H1 (cell line): ENCODE measurements around the gene MBD5. TPM values are rescaled to one million over a fixed set of nuclear protein-coding genes. Genes with fewer than 3 reads are reported as not detected.

Source experiments
- ATF3 ChIP-seq: IDR thresholded peaks from 2 replicates; pipeline ENCODE4 v1.6.1; 2011; ENCODE audit warnings: low read depth, mild to moderate bottlenecking, low read length; ENCODE audit not compliant: insufficient read depth
- BRCA1 ChIP-seq: IDR thresholded peaks from 2 replicates; pipeline ENCODE4 v1.6.1; 2012; ENCODE audit warnings: low read depth, low read length, improper control_type of control experiment
- CBX5 ChIP-seq: fragments of 300-800, 300-1000 bp; sonication (generic); IDR thresholded peaks from 2 replicates; pipeline ENCODE4 v1.7.1; 2016; ENCODE audit warnings: antibody characterized with exemption, low read length, low read depth
- CREB1 ChIP-seq: IDR thresholded peaks from 2 replicates; pipeline ENCODE4 v1.6.1; 2012; ENCODE audit warnings: inconsistent platforms
- E2F6 ChIP-seq: IDR thresholded peaks from 2 replicates; pipeline ENCODE4 v1.6.1; 2012; ENCODE audit warnings: inconsistent platforms
- EP300 ChIP-seq, 2 experiments: IDR thresholded peaks; 1 replicate in 1 of 2; 2 replicates in 1 of 2; pipeline ENCODE4 v1.6.1; 2011 to 2012; ENCODE audit warnings: low read depth in 2 of 2, low read length in 2 of 2, mild to moderate bottlenecking in 2 of 2, borderline replicate concordance in 1 of 2, inconsistent platforms in 1 of 2, moderate library complexity in 1 of 2
- GABPA ChIP-seq: IDR thresholded peaks from 2 replicates; pipeline ENCODE4 v1.6.1; 2011; ENCODE audit warnings: mild to moderate bottlenecking, low read length, moderate library complexity, borderline replicate concordance; ENCODE audit not compliant: insufficient read depth
- GTF2F1 ChIP-seq: IDR thresholded peaks from 2 replicates; pipeline ENCODE4 v1.6.1; 2012; ENCODE audit warnings: low read depth, low read length, improper control_type of control experiment, borderline replicate concordance
- JUND ChIP-seq: IDR thresholded peaks from 2 replicates; pipeline ENCODE4 v1.6.1; 2011; ENCODE audit warnings: mild to moderate bottlenecking, improper control_type of control experiment, low read length
- KDM5A ChIP-seq: fragments of 200-600 bp; IDR thresholded peaks from 2 replicates; pipeline ENCODE4 v1.7.1; 2012; ENCODE audit warnings: mild to moderate bottlenecking, low read length, inconsistent platforms, mixed read lengths
- POLR2AphosphoS5 ChIP-seq: IDR thresholded peaks from 2 replicates; pipeline ENCODE4 v1.6.1; 2011; ENCODE audit warnings: low read depth, low read length
- POU5F1 ChIP-seq: IDR thresholded peaks from 2 replicates; pipeline ENCODE4 v1.6.1; 2011; ENCODE audit warnings: low read depth, mild to moderate bottlenecking, low read length, moderate library complexity
- RXRA ChIP-seq: IDR thresholded peaks from 2 replicates; pipeline ENCODE4 v1.6.1; 2011; ENCODE audit warnings: low read depth, mild to moderate bottlenecking, low read length, moderate library complexity; ENCODE audit not compliant: insufficient read depth
- SIRT6 ChIP-seq: IDR thresholded peaks from one replicate; pipeline ENCODE4 v1.7.1; 2012; ENCODE audit warnings: low read length, inconsistent platforms
- SRF ChIP-seq: IDR thresholded peaks from 2 replicates; pipeline ENCODE4 v1.6.1; 2011; ENCODE audit warnings: mild to moderate bottlenecking, low read depth, low read length, moderate library complexity
- TBP ChIP-seq: IDR thresholded peaks from 2 replicates; pipeline ENCODE4 v1.6.1; 2011; ENCODE audit warnings: low read depth, low read length, improper control_type of control experiment
- USF2 ChIP-seq: IDR thresholded peaks from 2 replicates; pipeline ENCODE4 v1.6.1; 2011; ENCODE audit warnings: low read length, improper control_type of control experiment
- ZNF274 ChIP-seq: IDR thresholded peaks from 2 replicates; pipeline ENCODE4 v1.7.0; 2012; ENCODE audit warnings: low read length, borderline replicate concordance; ENCODE audit errors: extremely low read depth
- polyA plus RNA-seq, 7 experiments: library from polyadenylated mRNA; depleted of rRNA in 3 of 7; stranded (reverse) in 5 of 7; unstranded in 2 of 7; fragments of >200 nt in 5 of 7; fragments of 200-250 nt in 2 of 7; gene quantifications; 1 replicate in 5 of 7; 2 replicates in 1 of 7; 4 replicates in 1 of 7; pipeline versions ENCODE4 v1.2.1 to v1.2.3, GENCODE V29; 2011 to 2013; ENCODE audit warnings: missing spikeins in 2 of 7, mixed read lengths in 2 of 7
- total RNA-seq: library from RNA; stranded (reverse); fragmentation: NEBNext Ultra II Directional; extraction: Animal tissue kit (Norgen Biotek cat#: 25700); gene quantifications from 2 replicates; pipeline ENCODE4 v1.2.1, GENCODE V29; 2021

MBD5 gene
- total and polyA plus RNA-seq, 2 of the 8 experiments (the other 6 are each of a cell fraction or from before 2014, with no cell fraction given) = 9.7 to 29.4 TPM

GRCh38 chr2:148554459-148555247 is 533.8 kb downstream of the MBD5 start (continued):
- TF ChIP-seq USF2 = no peak
- no peak for TF ChIP-seq SIRT6
- TF ChIP-seq RXRA = no peak
- TF ChIP-seq SRF = no peak
- TF ChIP-seq ZNF274 = no peak
- peak; percentile 83 for TF ChIP-seq JUND
- no peak for TF ChIP-seq GTF2F1
- TF ChIP-seq CBX5 = no peak
- no peak for TF ChIP-seq BRCA1
- no peak for TF ChIP-seq ATF3
- no peak for TF ChIP-seq CREB1
- TF ChIP-seq E2F6 = no peak
- no peak for TF ChIP-seq EP300 (IDR thresholded peaks at IDR 0.05; ENCODE audit: borderline replicate concordance in 1 of 2, low read depth in 2 of 2, low read length in 2 of 2)
- no peak for TF ChIP-seq POU5F1
- no peak for TF ChIP-seq POLR2AphosphoS5
- no peak for TF ChIP-seq KDM5A
- no peak for TF ChIP-seq TBP
- no peak for TF ChIP-seq GABPA
